Stimulated activated CD8-positive, alpha-beta memory T cell treated with anti-CD3 and anti-CD28 coated beads, Interleukin-4, amount 100 ng/mL, for 24 hours (primary cell): ENCODE measurements around the gene GSTO2.

Experiments
- DNase-seq: peaks from one replicate; pipeline ENCODE4 v3.0.0-alpha.2; 2020; ENCODE audit warnings: low read depth

The GSTO2 gene

GRCh38 chr10:104281694-104282093 lies 12.7 kb downstream of the GSTO2 start:
- no peak for DNase-seq

- DNase-seq: no peak
These were observed 15.9 kb downstream of the GSTO2 start for GRCh38 chr10:104284846-104285245.

DNA sequence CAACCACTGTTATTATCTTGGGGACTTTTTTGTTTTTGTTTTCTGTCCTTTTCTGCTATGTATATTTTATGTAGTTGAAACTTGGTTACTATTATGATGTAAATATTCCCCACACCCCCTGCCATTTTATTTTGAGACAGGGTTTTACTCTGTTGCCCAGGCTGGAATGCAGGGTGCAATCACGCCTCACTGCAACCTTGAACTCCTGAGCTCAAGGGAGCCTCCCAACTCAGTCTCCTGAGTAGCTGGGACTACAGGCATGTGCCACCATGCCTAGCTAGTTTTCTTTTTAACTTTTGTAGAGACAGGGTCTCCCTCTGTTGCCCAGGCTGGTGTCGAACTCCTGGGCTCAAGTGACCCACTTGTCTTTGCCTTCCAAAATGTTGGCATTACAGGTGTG lies 18.0 kb downstream of the GSTO2 start:
- no peak for DNase-seq

DNA sequence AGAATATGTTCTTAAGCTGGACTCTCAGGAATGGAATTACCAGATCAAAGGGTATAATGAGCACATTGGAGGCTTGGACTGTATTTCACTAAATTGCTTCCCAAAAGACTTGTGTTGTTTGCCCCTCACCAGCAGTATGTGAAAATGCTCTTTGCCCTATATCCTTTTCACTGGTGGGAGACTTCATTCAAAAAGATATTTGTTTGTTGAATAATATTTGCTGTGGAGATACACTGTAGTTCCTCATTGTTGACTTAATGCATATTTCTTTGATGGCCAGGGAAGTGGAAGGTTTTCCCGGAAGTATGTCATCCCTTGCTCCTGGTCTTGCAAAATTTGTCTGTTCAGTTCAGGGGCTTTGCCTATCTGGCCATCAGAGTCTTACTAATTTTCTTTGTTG lies 19.4 kb downstream of the GSTO2 start:
- no peak for DNase-seq

DNA sequence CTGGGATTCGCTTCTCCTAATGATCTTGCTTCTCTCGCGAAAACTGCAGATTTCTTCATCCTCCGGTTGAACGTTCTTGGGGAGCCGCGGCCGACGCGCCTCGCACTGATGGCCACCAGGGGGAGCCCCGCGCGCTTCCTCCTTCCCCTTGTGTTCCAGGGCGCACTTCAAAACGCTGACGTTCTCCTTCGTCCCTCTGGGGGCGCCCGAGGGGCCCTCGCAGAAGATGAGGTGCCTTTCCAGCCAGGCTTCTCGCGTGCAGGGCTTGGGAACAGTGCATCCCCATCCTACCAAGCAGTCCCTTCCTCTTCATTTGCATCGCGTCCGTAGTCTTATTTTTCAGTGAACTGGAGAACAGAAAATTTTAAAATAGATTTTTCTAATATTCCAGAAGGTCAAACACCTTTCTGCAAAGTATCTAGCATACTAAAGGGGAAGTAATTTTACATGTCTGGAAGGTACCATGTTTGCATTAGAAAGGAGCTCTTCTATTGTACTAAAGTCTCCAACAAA lies 22.5 kb downstream of the GSTO2 start:
- peak; percentile 75 for DNase-seq

GRCh38 chr10:104293011-104293410 lies 24.0 kb downstream of the GSTO2 start:
- no peak for DNase-seq

GRCh38 chr10:104293781-104294321 lies 24.9 kb downstream of the GSTO2 start:
- DNase-seq: no peak

DNA sequence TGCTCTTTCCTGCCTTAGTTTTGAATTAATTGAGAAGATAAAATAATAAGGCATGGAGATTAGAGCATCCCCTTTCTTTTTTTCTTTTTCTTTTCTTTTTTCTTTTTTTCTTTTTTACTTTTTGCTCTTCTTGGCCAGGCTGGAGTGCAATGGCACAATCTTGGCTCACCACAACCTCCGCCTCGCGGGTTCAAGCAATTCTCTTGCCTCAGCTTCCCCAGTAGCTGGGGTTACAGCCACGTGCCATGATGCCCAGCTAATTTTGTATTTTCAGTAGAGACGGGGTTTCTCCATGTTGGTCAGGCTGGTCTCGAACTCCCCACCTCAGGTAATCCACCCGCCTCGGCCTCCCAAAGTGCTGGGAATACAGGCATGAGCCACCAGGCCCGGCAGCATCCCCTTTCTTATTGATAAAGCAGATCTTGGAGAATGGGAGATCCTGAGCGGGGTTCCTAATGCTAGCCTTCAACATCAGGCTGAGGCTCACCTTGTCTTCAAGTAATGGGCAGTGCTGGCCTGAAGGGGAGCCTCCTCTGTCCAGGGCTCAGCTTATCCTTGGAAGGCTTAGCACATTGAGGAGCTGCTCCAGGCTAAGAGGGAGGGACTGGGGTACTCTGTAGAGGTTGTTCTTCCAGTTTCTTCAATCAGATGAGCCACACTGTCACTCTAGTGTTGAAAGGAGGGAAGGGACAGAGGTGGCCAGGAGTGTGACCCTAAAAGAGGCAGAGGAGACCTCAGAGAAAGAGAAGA lies 27.9 kb downstream of the GSTO2 start:
- DNase-seq: no peak

DNA sequence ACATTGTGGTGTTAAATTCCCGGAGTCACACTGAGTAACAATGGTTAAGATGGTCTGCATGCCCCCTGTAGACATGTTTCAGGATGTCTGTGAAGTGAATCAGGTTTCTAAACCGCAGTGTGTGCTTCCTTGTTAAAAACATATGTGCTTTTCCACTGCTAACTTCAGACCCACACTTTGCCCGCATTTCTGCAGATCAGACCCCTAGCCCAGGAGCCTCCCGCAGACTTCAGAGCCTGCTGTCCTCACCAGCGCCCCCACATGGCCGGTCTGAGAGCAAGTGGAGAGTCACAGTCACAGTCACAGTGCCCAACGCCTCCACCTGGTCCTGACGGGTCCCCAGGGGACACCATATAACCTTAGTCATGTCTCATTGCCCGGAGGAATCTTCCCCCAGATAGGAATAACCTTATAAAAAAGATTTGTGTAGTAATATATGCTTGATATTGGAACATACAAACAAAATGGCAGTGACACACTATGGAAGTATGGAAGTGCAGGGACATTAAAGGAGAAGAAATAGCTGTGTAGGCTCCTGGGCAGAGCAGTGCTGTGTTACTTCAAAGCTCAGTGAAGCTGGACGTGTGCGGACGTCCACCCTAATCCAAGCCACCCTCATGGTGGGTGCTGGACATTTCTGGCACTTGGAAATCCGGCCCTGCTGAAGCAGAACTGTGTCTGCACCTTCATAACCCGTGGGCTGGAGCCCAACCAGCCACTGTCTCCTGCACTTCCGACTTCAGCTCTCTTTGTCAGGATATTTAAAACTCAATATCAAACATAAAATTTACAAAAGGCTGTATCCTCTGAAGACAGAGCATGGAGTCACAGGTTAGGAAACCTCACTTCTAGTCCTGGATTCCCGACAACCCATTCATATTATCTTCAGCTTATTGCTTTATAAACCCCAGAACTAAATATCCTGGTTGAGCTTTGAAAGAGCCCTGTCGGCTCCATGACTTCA lies 29.0 kb downstream of the GSTO2 start:
- no peak for DNase-seq

GRCh38 chr10:104299031-104299904 lies 30.3 kb downstream of the GSTO2 start:
- DNase-seq: no peak

DNA sequence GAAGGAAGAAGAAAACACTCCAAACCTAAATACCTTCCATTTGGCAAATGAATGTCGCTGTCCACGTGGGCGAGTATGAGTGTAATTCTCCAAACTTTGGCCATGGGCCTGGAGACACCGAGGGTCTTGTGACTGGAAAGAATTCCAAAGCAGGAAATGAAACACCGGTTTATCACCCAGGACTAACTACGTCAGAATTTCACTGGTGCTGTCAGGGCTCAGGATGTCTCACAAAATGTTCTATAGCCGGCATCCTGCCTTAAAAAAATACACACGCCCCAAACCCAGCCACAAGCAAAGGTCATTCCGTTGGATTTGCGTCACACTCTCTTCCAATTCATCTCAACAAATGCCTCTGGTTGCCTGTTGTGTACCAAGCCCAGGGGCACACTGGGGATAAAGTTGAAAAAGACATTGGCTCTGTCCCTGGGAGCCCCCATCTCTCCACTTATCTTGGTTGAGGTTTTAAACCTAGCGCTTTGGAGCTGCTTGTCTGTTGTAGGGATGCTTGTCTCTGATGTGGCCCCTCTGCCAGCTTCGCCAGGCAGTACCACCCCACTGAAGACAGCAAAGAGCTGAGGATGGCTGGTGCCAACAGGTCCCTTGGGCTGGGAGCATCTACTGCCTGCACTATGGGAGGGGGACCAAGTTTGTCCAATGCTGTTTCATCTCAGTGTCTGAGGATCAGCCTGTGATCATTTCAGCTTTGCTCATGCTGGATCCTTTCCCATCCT lies 31.2 kb downstream of the GSTO2 start:
- no peak for DNase-seq

DNA sequence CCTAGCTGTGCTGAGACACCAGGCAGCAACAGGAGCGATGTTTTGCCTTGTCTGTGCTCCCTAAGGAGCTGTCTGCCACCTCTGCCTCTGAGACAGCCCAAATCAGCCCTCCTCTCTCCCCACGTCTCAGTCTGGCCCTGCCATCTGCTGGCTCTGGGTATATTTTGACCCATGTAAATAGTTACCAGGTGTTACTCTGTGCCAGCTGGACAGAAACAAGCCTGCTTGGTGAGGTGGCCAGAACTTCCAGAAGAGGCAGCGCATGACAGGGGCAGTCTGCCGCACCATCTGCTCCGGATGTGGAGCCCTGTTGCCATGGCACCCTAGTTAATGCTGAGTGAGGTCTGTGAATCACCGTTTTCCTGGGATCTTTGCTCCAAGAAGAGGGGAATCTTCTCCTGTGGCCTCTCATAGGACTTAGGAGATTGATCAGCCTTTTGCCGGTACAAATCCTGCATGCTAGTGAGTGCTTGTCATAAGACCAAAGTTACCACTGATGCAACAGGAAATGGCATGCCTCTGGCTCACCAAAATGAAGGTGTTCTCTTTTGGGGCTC lies 31.8 kb downstream of the GSTO2 start:
- DNase-seq: no peak

DNA sequence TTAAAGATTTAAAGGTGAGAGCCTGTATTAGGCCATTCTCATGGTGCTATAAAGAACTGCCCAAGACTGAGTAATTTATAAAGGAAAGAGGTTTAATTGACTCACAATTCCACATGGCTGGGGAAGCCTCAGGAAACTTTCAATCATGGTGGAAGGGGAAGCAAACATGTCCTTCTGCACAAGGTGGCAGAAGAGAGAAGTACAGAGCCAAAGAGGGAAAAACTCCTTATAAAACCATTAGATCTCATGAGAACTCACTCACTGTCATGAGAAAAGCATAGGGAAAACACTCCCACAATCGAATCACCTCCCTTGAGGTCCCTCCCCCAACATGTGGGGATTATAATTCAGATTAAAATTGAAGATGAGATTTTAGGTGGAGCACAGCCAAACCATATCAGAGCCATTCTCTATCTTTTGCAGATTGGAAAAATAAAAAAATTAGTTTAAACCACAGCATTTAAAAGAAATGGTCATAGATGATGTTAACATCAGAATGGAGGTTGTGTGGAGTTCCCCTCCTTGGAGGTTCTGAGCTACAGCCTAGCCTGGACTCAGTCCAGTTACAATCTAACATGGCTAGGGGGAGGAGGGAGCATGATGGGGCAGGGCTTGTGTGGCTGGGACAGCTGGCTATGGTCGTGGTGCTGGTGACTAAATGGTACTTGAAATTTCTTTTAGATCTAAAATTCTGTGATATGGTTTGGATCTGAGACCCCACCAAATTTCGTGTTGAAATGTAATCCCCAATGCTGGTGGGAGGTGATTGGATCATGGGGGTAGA lies 33.1 kb downstream of the GSTO2 start:
- DNase-seq: no peak

DNA sequence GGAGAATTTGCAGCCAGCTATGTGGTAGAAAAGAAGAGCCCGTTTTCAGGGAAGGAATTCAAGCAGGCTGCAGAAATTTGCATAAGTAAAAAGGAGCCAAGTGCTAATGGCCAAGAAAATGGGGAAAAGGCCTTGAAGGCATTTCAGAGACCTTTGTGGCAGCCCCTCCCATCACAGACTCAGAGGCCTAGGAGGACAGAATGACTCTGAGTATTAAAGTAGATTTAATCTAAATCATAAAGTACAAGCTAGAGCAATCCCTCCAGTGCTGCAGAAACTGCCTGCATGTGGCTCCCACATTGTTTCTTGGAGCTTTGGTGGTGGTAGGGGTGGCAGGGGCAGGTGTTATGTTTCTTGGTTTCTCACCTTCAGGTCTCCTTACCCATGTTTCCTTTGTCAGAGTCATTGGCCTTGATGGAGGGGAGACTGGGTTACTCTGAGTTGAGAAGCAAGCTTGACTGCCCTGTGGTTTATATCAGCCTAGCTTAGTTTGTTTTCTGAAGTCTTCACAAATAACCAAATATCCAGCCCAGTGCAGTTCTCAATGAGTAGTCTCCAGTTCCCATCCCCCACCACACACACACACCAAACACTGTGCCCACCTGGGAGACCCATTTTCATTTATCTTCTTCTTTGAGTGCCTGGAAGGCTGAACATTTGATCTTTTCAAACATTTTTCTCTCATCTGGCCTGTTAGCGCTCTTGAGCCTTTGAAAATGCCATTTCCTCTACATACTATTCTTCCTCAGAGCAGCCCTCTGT lies 34.8 kb downstream of the GSTO2 start:
- DNase-seq: no peak

DNA sequence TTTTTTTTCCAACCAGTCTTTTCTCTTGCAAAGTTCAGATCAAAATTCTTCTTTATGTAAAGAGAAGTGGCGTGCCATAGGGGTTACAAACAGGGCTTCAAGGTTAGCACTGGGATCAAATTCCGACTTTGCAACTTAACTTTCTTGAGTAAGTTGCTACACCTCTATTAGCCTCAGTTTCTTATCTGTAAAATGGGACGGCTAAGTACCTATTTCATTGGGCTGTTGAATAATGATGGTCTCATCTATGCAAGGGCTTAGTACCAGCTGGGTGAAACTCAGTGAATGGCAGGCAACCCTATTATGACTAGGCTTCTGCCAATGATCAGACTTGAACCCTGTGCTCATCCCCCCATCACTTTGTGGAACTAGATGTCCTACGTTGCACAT lies 35.4 kb downstream of the GSTO2 start:
- DNase-seq: no peak

DNA sequence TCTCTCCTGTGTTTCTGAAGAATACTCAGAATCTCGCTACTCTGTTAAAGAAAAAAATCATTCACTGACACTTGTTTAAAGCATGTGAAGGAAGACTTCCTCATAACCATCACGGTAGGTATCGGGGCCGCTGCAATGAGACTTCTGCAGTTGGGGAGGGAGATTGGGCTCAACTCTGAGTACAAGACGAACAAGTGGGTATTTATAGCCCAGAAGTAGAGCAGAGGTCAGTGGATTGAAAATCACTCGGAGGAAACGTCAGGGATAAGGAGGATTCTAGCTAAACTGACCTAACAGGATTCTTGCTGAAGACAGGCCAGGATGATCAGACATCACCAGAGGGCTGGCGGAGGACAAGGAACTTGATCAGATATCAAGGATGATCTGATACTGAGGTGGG lies 35.9 kb downstream of the GSTO2 start:
- no peak for DNase-seq

DNA sequence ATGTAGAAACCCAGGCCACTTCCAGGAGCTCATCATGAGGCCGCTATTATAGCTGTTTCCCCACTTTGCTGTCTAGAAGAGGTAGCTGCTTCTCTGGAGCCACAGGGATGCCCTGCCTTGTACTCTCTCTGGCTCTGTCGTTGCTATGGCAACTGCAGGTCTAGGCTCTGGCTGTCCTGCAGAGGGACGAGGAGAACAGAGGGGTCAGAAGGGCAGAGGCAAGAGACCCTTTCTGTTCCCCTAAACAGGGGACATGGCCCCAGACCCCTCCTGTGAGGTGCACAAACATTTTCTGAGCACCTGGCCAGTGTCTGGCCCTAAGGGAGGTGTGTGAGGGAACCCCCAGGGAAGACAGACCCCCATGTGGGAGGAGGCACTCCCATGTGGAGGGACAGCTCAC lies 37.9 kb downstream of the GSTO2 start:
- DNase-seq: no peak

- no peak for DNase-seq
These were observed 38.8 kb downstream of the GSTO2 start for GRCh38 chr10:104307576-104308438.
